ENCODE data around the gene ZNF892. TPM values are rescaled to one million over a fixed set of nuclear protein-coding genes. Genes with fewer than 3 reads are reported as not detected.
A peak's percentile ranks its signal among the peaks of the same experiment; 100 is the strongest.

ZNF892 gene
- polyA plus RNA-seq, 1 donor (not counting 4 experiments of a cell fraction or from before 2014, with no cell fraction given): 1.6 TPM

GRCh38 chr2:95158891-95159619 is 48.3 kb upstream of the ZNF892 start:
- DNase-seq (ENCODE audit: low read depth, low spot score): no peak
- Histone ChIP-seq H3K27ac (ENCODE audit: control insufficient read depth, insufficient read depth, low read length) (peak overlapping the region; percentile 11), H3K36me3 (ENCODE audit: control insufficient read depth in 2 of 2, extremely low read depth in 1 of 2, insufficient read depth in 2 of 2, low read length in 2 of 2) (peaks cover 14 to 16% of the 10 kb centered on the region in 2 experiments), H3K4me2 (ENCODE audit: control insufficient read depth, extremely low read depth, insufficient read depth, low read depth, low read length) (peak overlapping the region; percentile 86), H3K9ac (ENCODE audit: control insufficient read depth, extremely low read depth, insufficient read depth, low read length) (peak overlapping the region; percentile 79), H2AFZ (ENCODE audit: control insufficient read depth, low read length) (peak overlapping the region; percentile 90), H3K4me3 (ENCODE audit: control insufficient read depth in 2 of 3, extremely low read depth in 1 of 3, insufficient read depth in 2 of 3, low read depth in 1 of 3, low read length in 3 of 3) (peak overlapping the region; percentile 56 to 74 (median 71)), H3K27me3 (ENCODE audit: control insufficient read depth, extremely low read depth, insufficient read depth, low read length) (no peaks in the 10 kb centered on the region), H3K9me3 (ENCODE audit: control insufficient read depth, low read depth, low read length) (no peaks in the 10 kb centered on the region), H3K79me2 (ENCODE audit: control insufficient read depth, insufficient read depth, low read length) (peaks cover 6% of the 10 kb centered on the region), H4K20me1 (ENCODE audit: control insufficient read depth, extremely low read depth, insufficient read depth, low read length) (no peaks in the 10 kb centered on the region), H3K4me1 (ENCODE audit: control insufficient read depth, extremely low read depth, insufficient read depth, low read length) (peaks cover 8% of the 10 kb centered on the region), H3K9me1 (ENCODE audit: control insufficient read depth, extremely low read depth, insufficient read depth, low read length) (peaks cover 2% of the 10 kb centered on the region)
- no peak for FAIRE-seq
- no peak for TF ChIP-seq EZH2 (IDR thresholded peaks at IDR 0.05; ENCODE audit: low read length)
- TF ChIP-seq CTCF (optimal IDR thresholded peaks at IDR 0.05 in 1 of 3, IDR thresholded peaks at IDR 0.05 in 1 of 3, conservative IDR thresholded peaks at IDR 0.05 in 1 of 3; ENCODE audit: extremely low read depth in 1 of 3, insufficient read depth in 2 of 3, low read length in 3 of 3): no peak
- dilution Hi-C loops (cut with MboI; ENCODE audit: extremely low pct_ligation_motif_present, low sequenced_read_pairs): no loop called here

- peak within 1 kb of the TSS; percentile 11 for H3K27ac ChIP-seq (ENCODE audit: control insufficient read depth, insufficient read depth, low read length)
- H3K4me1 ChIP-seq (ENCODE audit: control insufficient read depth, extremely low read depth, insufficient read depth, low read length): peaks cover 13% of the 10 kb centered on the region
- no peaks in the 10 kb centered on the region for H3K27me3 ChIP-seq (ENCODE audit: control insufficient read depth, extremely low read depth, insufficient read depth, low read length)
- peaks cover 2% of the 10 kb centered on the region for H3K9me1 ChIP-seq (ENCODE audit: control insufficient read depth, extremely low read depth, insufficient read depth, low read length)
- H3K9me3 ChIP-seq (ENCODE audit: control insufficient read depth, low read depth, low read length): no peaks in the 10 kb centered on the region
- TF ChIP-seq EZH2 (IDR thresholded peaks at IDR 0.05; ENCODE audit: low read length): no peak
- TF ChIP-seq CTCF (optimal IDR thresholded peaks at IDR 0.05 in 1 of 3, IDR thresholded peaks at IDR 0.05 in 1 of 3, conservative IDR thresholded peaks at IDR 0.05 in 1 of 3; ENCODE audit: extremely low read depth in 1 of 3, insufficient read depth in 2 of 3, low read length in 3 of 3): no peak
- peak within 1 kb of the TSS; percentile 56 to 74 (median 71) for H3K4me3 ChIP-seq (ENCODE audit: control insufficient read depth in 2 of 3, extremely low read depth in 1 of 3, insufficient read depth in 2 of 3, low read depth in 1 of 3, low read length in 3 of 3)
- H3K4me2 ChIP-seq (ENCODE audit: control insufficient read depth, extremely low read depth, insufficient read depth, low read depth, low read length): peak within 1 kb of the TSS; percentile 86
- H3K36me3 ChIP-seq (ENCODE audit: control insufficient read depth in 2 of 2, extremely low read depth in 1 of 2, insufficient read depth in 2 of 2, low read length in 2 of 2): peaks cover 9 to 13% of the 10 kb centered on the region in 2 experiments
- peak within 1 kb of the TSS; percentile 79 for H3K9ac ChIP-seq (ENCODE audit: control insufficient read depth, extremely low read depth, insufficient read depth, low read length)
- DNase-seq (ENCODE audit: low read depth, low spot score): no peak
- FAIRE-seq: no peak
- H2AFZ ChIP-seq (ENCODE audit: control insufficient read depth, low read length): peak within 1 kb of the TSS; percentile 90
- dilution Hi-C loops (cut with MboI; ENCODE audit: extremely low pct_ligation_motif_present, low sequenced_read_pairs): no loop called here
- H3K79me2 ChIP-seq (ENCODE audit: control insufficient read depth, insufficient read depth, low read length): peaks cover 14% of the 10 kb centered on the region
- H4K20me1 ChIP-seq (ENCODE audit: control insufficient read depth, extremely low read depth, insufficient read depth, low read length): no peaks in the 10 kb centered on the region
Measured at GRCh38 chr2:95159690-95160449, 47.5 kb upstream of the ZNF892 start, which contains the start of gene ZNF514. ZNF514 (minus strand) TSS chr2:95159848; CDS start chr2:95153253, 6,595 bp downstream.

Measured in keratinocyte (primary cell).